Sigmoid colon (tissue), 4 donors: ENCODE measurements around the gene PLCG1.

Experiments
- EP300 ChIP-seq, 4 donors: sonication (generic); formaldehyde crosslinking; IDR thresholded peaks; one replicate each; pipeline ENCODE4 v1.6.1; 2017; ENCODE audit warnings: antibody characterized with exemption in 4 of 4
- POLR2AphosphoS5 ChIP-seq, 4 donors: sonication (generic); formaldehyde crosslinking; IDR thresholded peaks; one replicate each; pipeline ENCODE4 v1.6.1; 2017; ENCODE audit warnings: antibody characterized with exemption in 4 of 4
- TF ChIP-seq, protein P1 (sequence below), 4 experiments: fragments of 450-650 bp in 3 of 4; fragments of 200-600 bp in 1 of 4; IDR thresholded peaks; one replicate each; pipeline ENCODE4 v1.5.1; 2016 to 2019; ENCODE audit warnings: antibody characterized with exemption in 4 of 4, mild to moderate bottlenecking in 3 of 4, moderate library complexity in 2 of 4

DNA sequence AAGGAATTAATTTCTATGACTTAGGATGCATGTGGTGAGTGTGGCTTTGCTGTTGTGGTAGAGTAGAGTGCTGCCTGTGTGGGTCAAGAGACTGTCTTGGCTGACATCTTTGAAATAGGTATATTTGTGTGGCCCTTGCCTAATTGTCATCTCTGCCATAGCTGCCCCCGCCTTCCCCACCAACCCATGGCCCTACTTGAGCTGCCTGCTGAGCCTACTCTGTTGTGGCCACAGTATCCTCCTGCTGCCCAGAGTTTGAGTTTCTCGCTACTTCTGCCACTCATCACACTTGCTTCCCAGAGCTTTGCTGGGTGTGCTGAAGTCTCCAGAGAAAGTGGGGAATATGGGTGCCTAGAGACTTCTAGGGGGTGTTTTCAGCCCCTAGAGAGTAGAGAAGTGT lies 8.0 kb downstream of the PLCG1 start:
- TF ChIP-seq POLR2AphosphoS5 (IDR thresholded peaks at IDR 0.05) (no peak), EP300 (IDR thresholded peaks at IDR 0.05) (no peak)
- TF ChIP-seq, protein P1, sequence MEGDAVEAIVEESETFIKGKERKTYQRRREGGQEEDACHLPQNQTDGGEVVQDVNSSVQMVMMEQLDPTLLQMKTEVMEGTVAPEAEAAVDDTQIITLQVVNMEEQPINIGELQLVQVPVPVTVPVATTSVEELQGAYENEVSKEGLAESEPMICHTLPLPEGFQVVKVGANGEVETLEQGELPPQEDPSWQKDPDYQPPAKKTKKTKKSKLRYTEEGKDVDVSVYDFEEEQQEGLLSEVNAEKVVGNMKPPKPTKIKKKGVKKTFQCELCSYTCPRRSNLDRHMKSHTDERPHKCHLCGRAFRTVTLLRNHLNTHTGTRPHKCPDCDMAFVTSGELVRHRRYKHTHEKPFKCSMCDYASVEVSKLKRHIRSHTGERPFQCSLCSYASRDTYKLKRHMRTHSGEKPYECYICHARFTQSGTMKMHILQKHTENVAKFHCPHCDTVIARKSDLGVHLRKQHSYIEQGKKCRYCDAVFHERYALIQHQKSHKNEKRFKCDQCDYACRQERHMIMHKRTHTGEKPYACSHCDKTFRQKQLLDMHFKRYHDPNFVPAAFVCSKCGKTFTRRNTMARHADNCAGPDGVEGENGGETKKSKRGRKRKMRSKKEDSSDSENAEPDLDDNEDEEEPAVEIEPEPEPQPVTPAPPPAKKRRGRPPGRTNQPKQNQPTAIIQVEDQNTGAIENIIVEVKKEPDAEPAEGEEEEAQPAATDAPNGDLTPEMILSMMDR (IDR thresholded peaks at IDR 0.05): no peak
